B cell (primary cell): ENCODE measurements around the gene PNPLA2.

Experiments used
- EZH2 ChIP-seq: IDR thresholded peaks from 2 replicates; pipeline ENCODE4 v1.6.1; 2012; ENCODE audit warnings: borderline replicate concordance, low read depth, mild to moderate bottlenecking, moderate library complexity, low read length; ENCODE audit not compliant: insufficient read depth, poor library complexity, severe bottlenecking
- TF ChIP-seq, protein P1 (sequence below): fragments of 200-600 bp; IDR thresholded peaks from one replicate; pipeline ENCODE4 v1.8.0; 2022; ENCODE audit warnings: antibody characterized with exemption, mild to moderate bottlenecking

GRCh38 chr11:797296-798092, 21.2 kb upstream of the PNPLA2 start:
- TF ChIP-seq, protein P1, sequence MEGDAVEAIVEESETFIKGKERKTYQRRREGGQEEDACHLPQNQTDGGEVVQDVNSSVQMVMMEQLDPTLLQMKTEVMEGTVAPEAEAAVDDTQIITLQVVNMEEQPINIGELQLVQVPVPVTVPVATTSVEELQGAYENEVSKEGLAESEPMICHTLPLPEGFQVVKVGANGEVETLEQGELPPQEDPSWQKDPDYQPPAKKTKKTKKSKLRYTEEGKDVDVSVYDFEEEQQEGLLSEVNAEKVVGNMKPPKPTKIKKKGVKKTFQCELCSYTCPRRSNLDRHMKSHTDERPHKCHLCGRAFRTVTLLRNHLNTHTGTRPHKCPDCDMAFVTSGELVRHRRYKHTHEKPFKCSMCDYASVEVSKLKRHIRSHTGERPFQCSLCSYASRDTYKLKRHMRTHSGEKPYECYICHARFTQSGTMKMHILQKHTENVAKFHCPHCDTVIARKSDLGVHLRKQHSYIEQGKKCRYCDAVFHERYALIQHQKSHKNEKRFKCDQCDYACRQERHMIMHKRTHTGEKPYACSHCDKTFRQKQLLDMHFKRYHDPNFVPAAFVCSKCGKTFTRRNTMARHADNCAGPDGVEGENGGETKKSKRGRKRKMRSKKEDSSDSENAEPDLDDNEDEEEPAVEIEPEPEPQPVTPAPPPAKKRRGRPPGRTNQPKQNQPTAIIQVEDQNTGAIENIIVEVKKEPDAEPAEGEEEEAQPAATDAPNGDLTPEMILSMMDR, result no peak
- no peak for TF ChIP-seq EZH2
